Naive thymus-derived CD4-positive, alpha-beta T cell (primary cell): Measurements from ENCODE around the gene PON1. TPM values are rescaled to one million over a fixed set of nuclear protein-coding genes. Genes with fewer than 3 reads are reported as not detected.

Experiments
- ATAC-seq: fragments of 150-1000 bp; cut with Tn5 transposase; 2 replicates; pipeline ENCODE4 v1.10.0; 2021; ENCODE audit warnings: mild to moderate bottlenecking, moderate library complexity
- CTCF ChIA-PET: fragments of 350-600 bp; sonication (Branson Sonifier 250); formaldehyde crosslinking; loops from one replicate; lab custom pipeline; 2021; ENCODE audit warnings: antibody characterized with exemption; lab: Charles Lee
- POLR2A ChIA-PET: fragments of 350-600 bp; sonication (Branson Sonifier 250); formaldehyde crosslinking; loops from one replicate; lab custom pipeline; 2021; ENCODE audit warnings: antibody characterized with exemption, inconsistent platforms; lab: Charles Lee
- DNase-seq, 9 donors: peaks; one replicate each; pipeline versions ENCODE4 v3.0.0 to v3.0.0-alpha.2; 2020 to 2022; ENCODE audit warnings: mixed read lengths in 1 of 9
- H3K27ac ChIP-seq: one replicate; pipeline ENCODE4 v1.7.0; 2013; ENCODE audit warnings: mild to moderate bottlenecking, low read depth, low read length, moderate library complexity
- H3K27me3 ChIP-seq, 2 donors: one replicate each; pipeline ENCODE4 v1.7.0; 2013; ENCODE audit warnings: low read length in 2 of 2, mild to moderate bottlenecking in 2 of 2, moderate library complexity in 2 of 2; ENCODE audit not compliant: control insufficient read depth in 2 of 2, insufficient read depth in 2 of 2
- H3K36me3 ChIP-seq, 3 experiments: 1 replicate in 2 of 3; 2 replicates in 1 of 3; pipeline ENCODE4 v1.7.0; 2013; ENCODE audit warnings: low read length in 3 of 3, mild to moderate bottlenecking in 3 of 3, moderate library complexity in 1 of 3; ENCODE audit not compliant: insufficient read depth in 3 of 3, control insufficient read depth in 2 of 3
- H3K4me1 ChIP-seq, 2 donors: one replicate each; pipeline ENCODE4 v1.7.0; 2013; ENCODE audit warnings: low read length in 2 of 2, mild to moderate bottlenecking in 2 of 2, moderate library complexity in 1 of 2; ENCODE audit not compliant: control insufficient read depth in 2 of 2, insufficient read depth in 2 of 2
- H3K4me3 ChIP-seq: 2 replicates; pipeline ENCODE4 v1.7.0; 2013; ENCODE audit warnings: mild to moderate bottlenecking, low read length
- H3K9me3 ChIP-seq, 3 experiments: 1 replicate in 2 of 3; 2 replicates in 1 of 3; pipeline ENCODE4 v1.7.0; 2013; ENCODE audit warnings: low read length in 3 of 3; ENCODE audit not compliant: control insufficient read depth in 2 of 3
- H3K27ac Mint-ChIP-seq, 9 donors: one replicate each; pipeline ENCODE4 v1.8.0; 2020 to 2022; ENCODE audit warnings: mixed read lengths in 9 of 9, mild to moderate bottlenecking in 8 of 9, moderate library complexity in 5 of 9, inconsistent platforms in 2 of 9
- H3K27me3 Mint-ChIP-seq, 5 donors: one replicate each; pipeline ENCODE4 v1.8.0; 2021 to 2022; ENCODE audit warnings: mixed read lengths in 5 of 5, mild to moderate bottlenecking in 1 of 5
- H3K36me3 Mint-ChIP-seq, 5 donors: one replicate each; pipeline ENCODE4 v1.8.0; 2020 to 2022; ENCODE audit warnings: mixed read lengths in 5 of 5, mild to moderate bottlenecking in 3 of 5, inconsistent platforms in 1 of 5
- H3K4me1 Mint-ChIP-seq, 7 donors: one replicate each; pipeline ENCODE4 v1.8.0; 2020 to 2022; ENCODE audit warnings: mixed read lengths in 7 of 7, mild to moderate bottlenecking in 3 of 7, inconsistent platforms in 1 of 7
- H3K4me3 Mint-ChIP-seq, 10 donors: one replicate each; pipeline ENCODE4 v1.8.0; 2020 to 2022; ENCODE audit warnings: mild to moderate bottlenecking in 10 of 10, mixed read lengths in 10 of 10, moderate library complexity in 6 of 10, inconsistent platforms in 2 of 10
- H3K9me3 Mint-ChIP-seq, 11 donors: one replicate each; pipeline ENCODE4 v1.8.0; 2020 to 2022; ENCODE audit warnings: mixed read lengths in 11 of 11, mild to moderate bottlenecking in 4 of 11, inconsistent platforms in 1 of 11, moderate library complexity in 1 of 11
- intact Hi-C, 2 donors: fragments of 100-400 bp; cut with micrococcal nuclease; formaldehyde crosslinking; loops; one replicate each; pipeline ENCODE4 v1.15.1; 2023
- polyA plus RNA-seq, 2 donors: library from polyadenylated mRNA; unstranded; fragments of 300-500 nt; fragmentation: Illumina TruSeq; gene quantifications; one replicate each; pipeline ENCODE4 v1.2.3, GENCODE V29; 2021
- total RNA-seq, 6 experiments: library from RNA in 5 of 6; stranded (reverse) in 5 of 6; gene quantifications; 1 replicate in 5 of 6; 2 replicates in 1 of 6; pipeline ENCODE4 v1.2.3 and lab custom pipeline; 2021 to 2026

The PON1 gene
- total and polyA plus RNA-seq, 7 experiments from 2014 or later, result not detected

DNA sequence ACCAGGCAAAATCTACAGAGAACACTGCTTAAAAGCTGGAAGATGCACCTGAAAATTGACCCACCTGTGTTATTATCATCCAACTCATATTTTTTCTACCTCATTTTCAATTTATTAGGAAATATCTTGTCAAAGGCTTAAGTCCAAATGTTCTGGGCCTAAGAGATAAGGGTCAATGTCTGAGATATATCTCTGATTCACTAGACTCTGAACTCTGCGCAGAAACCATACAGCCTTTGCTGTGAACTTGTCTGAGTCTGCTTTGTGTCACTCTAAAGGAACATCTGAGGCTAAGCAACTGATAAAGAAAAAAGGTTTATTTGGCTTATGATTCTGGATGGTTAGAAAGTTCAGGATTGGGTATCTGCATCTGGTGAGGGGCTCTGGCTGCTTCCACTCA is 3.7 kb downstream of the PON1 start:
- peaks cover 0 to 7% (median 0%) of the 10 kb centered on the region in 7 donors for H3K4me1 Mint-ChIP-seq
- Histone ChIP-seq H3K4me1 (no peaks in the 10 kb centered on the region), H3K27ac (no peak overlapping the region), H3K9me3 (no peaks in the 10 kb centered on the region), H3K4me3 (no peak overlapping the region), H3K27me3 (no peaks in the 10 kb centered on the region), H3K36me3 (no peaks in the 10 kb centered on the region)
- ATAC-seq, result no peak
- intact Hi-C loops, result no loop called here
- no peak overlapping the region for H3K4me3 Mint-ChIP-seq
- H3K36me3 Mint-ChIP-seq, result peaks cover 0 to under 1% (median 0%) of the 10 kb centered on the region in 5 donors
- peaks cover 0 to under 1% (median 0%) of the 10 kb centered on the region in 11 donors for H3K9me3 Mint-ChIP-seq
- ChIA-PET CTCF (no interaction called here), POLR2A (no interaction called here)
- no peak for DNase-seq
- H3K27me3 Mint-ChIP-seq, result peaks cover 3 to 10% (median 9%) of the 10 kb centered on the region in 5 donors
- no peak overlapping the region for H3K27ac Mint-ChIP-seq

GRCh38 chr7:95319570-95319969 is 4.8 kb downstream of the PON1 start:
- Histone ChIP-seq H3K27ac (no peak overlapping the region), H3K4me3 (no peak overlapping the region), H3K36me3 (no peaks in the 10 kb centered on the region), H3K27me3 (no peaks in the 10 kb centered on the region), H3K9me3 (no peaks in the 10 kb centered on the region), H3K4me1 (no peaks in the 10 kb centered on the region)
- Mint-ChIP-seq H3K4me1 (no peaks in the 10 kb centered on the region), H3K9me3 (no peaks in the 10 kb centered on the region), H3K27me3 (no peaks in the 10 kb centered on the region), H3K4me3 (no peak overlapping the region), H3K27ac (no peak overlapping the region), H3K36me3 (no peaks in the 10 kb centered on the region)
- intact Hi-C loops, result no loop called here
- no peak for ATAC-seq
- ChIA-PET POLR2A (no interaction called here), CTCF (no interaction called here)
- DNase-seq, result no peak

GRCh38 chr7:95318501-95319100 is 5.7 kb downstream of the PON1 start:
- intact Hi-C loops, result no loop called here
- Mint-ChIP-seq H3K27ac (no peak overlapping the region), H3K9me3 (peaks cover 0 to 3% (median 0%) of the 10 kb centered on the region in 11 donors), H3K27me3 (peaks cover 0 to 9% (median 3%) of the 10 kb centered on the region in 5 donors), H3K36me3 (no peaks in the 10 kb centered on the region), H3K4me3 (no peak overlapping the region), H3K4me1 (no peaks in the 10 kb centered on the region)
- Histone ChIP-seq H3K27me3 (no peaks in the 10 kb centered on the region), H3K4me3 (no peak overlapping the region), H3K36me3 (no peaks in the 10 kb centered on the region), H3K9me3 (no peaks in the 10 kb centered on the region), H3K27ac (no peak overlapping the region), H3K4me1 (no peaks in the 10 kb centered on the region)
- ATAC-seq (no peak), DNase-seq (no peak)
- POLR2A ChIA-PET, result no interaction called here
- CTCF ChIA-PET, result no interaction called here

GRCh38 chr7:95317966-95318365 is 6.4 kb downstream of the PON1 start:
- Histone ChIP-seq H3K4me1 (no peaks in the 10 kb centered on the region), H3K27ac (no peak overlapping the region), H3K27me3 (no peaks in the 10 kb centered on the region), H3K4me3 (no peak overlapping the region), H3K36me3 (no peaks in the 10 kb centered on the region), H3K9me3 (no peaks in the 10 kb centered on the region)
- ATAC-seq, result no peak
- Mint-ChIP-seq H3K4me3 (no peak overlapping the region), H3K27ac (no peak overlapping the region), H3K4me1 (no peaks in the 10 kb centered on the region), H3K36me3 (no peaks in the 10 kb centered on the region), H3K27me3 (peaks cover 0 to 11% (median 4%) of the 10 kb centered on the region in 5 donors), H3K9me3 (peaks cover 0 to 4% (median 0%) of the 10 kb centered on the region in 11 donors)
- no peak for DNase-seq
- intact Hi-C loops, result no loop called here
- ChIA-PET CTCF (no interaction called here), POLR2A (no interaction called here)

DNA sequence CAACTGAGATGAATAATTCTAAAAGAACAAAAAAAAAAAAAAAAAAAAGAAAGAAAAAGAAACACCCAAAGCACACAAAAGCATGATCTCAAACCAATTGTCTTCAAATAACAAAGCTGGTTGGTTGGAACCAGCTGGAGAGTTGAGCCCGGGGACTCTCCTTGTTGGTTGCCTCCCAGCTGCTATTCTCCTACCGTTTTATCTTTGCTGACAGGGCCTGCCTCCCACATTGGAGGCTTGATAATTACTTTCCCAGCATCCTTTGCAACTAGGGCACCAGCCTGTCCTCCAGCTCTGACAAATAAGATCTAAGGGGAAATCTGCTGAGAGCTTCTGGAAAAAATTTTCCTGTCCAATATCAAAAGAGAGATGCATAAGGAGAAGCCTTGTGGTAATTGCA is 6.8 kb downstream of the PON1 start:
- Mint-ChIP-seq H3K36me3 (no peaks in the 10 kb centered on the region), H3K27ac (no peak overlapping the region), H3K27me3 (peaks cover 0 to 16% (median 4%) of the 10 kb centered on the region in 5 donors), H3K9me3 (peaks cover 0 to 4% (median 0%) of the 10 kb centered on the region in 11 donors), H3K4me3 (no peak overlapping the region), H3K4me1 (peaks cover 0 to 2% (median 0%) of the 10 kb centered on the region in 7 donors)
- DNase-seq (no peak), ATAC-seq (no peak)
- Histone ChIP-seq H3K36me3 (no peaks in the 10 kb centered on the region), H3K4me1 (no peaks in the 10 kb centered on the region), H3K9me3 (no peaks in the 10 kb centered on the region), H3K27me3 (no peaks in the 10 kb centered on the region), H3K27ac (no peak overlapping the region), H3K4me3 (no peak overlapping the region)
- CTCF ChIA-PET, result no interaction called here
- intact Hi-C loops, result no loop called here
- POLR2A ChIA-PET, result no interaction called here

- Mint-ChIP-seq H3K27ac (no peak overlapping the region), H3K4me1 (peaks cover 0 to 2% (median 0%) of the 10 kb centered on the region in 7 donors), H3K36me3 (no peaks in the 10 kb centered on the region), H3K4me3 (no peak overlapping the region), H3K9me3 (peaks cover 0 to 4% (median 0%) of the 10 kb centered on the region in 11 donors), H3K27me3 (peaks cover 0 to 21% (median 4%) of the 10 kb centered on the region in 5 donors)
- ChIA-PET CTCF (no interaction called here), POLR2A (no interaction called here)
- Histone ChIP-seq H3K4me3 (no peak overlapping the region), H3K27me3 (no peaks in the 10 kb centered on the region), H3K36me3 (no peaks in the 10 kb centered on the region), H3K4me1 (no peaks in the 10 kb centered on the region), H3K9me3 (no peaks in the 10 kb centered on the region), H3K27ac (no peak overlapping the region)
- DNase-seq (no peak), ATAC-seq (no peak)
- intact Hi-C loops, result no loop called here
Observed at GRCh38 chr7:95316588-95316987, 7.7 kb downstream of the PON1 start.

- no peaks in the 10 kb centered on the region for H3K9me3 ChIP-seq
- H3K36me3 ChIP-seq, result no peaks in the 10 kb centered on the region
- H3K27me3 Mint-ChIP-seq, result peaks cover 3 to 37% (median 9%) of the 10 kb centered on the region in 5 donors
- ATAC-seq, result no peak
- no peak overlapping the region for H3K4me3 Mint-ChIP-seq
- H3K4me1 Mint-ChIP-seq, result peaks cover 0 to 2% (median 0%) of the 10 kb centered on the region in 7 donors
- H3K27ac ChIP-seq, result no peak overlapping the region
- no peaks in the 10 kb centered on the region for H3K27me3 ChIP-seq
- CTCF ChIA-PET, result no interaction called here
- H3K4me1 ChIP-seq, result no peaks in the 10 kb centered on the region
- peaks cover 0 to 4% (median 0%) of the 10 kb centered on the region in 11 donors for H3K9me3 Mint-ChIP-seq
- intact Hi-C loops, result no loop called here
- H3K4me3 ChIP-seq, result no peak overlapping the region
- no peaks in the 10 kb centered on the region for H3K36me3 Mint-ChIP-seq
- no peak overlapping the region for H3K27ac Mint-ChIP-seq
- no peak for DNase-seq
- POLR2A ChIA-PET, result interaction anchor here (0.8 kb wide), 1 partner anchor 46 kb away, joined by 3 read pairs; no protein-coding TSS in a partner anchor
Observed at GRCh38 chr7:95312561-95312960, 11.8 kb downstream of the PON1 start.
